Measurements from ENCODE around the gene KCTD16.

Gene KCTD16

DNA sequence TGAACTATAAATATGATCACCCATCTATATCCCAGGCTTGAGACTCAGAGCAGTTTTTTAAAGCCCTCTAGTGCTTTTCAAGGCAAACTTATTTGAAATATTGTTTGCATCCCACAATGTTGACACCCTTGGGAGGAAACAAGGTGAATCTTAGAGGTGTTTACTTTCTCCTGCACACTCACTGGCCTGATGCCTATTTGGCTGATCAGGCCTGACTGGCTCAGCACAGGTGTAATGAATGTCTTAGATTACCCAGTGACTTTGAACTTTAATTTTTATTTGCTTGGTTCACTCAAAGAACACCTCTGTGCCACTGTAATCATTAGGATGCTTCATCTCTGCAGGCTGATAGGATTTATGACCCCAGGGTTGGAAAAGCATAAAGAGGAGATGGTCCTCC lies 158.3 kb downstream of the KCTD16 start:
- no peak for DNase-seq (ENCODE audit: extremely low read depth, low read depth)
- TF ChIP-seq, protein P1, sequence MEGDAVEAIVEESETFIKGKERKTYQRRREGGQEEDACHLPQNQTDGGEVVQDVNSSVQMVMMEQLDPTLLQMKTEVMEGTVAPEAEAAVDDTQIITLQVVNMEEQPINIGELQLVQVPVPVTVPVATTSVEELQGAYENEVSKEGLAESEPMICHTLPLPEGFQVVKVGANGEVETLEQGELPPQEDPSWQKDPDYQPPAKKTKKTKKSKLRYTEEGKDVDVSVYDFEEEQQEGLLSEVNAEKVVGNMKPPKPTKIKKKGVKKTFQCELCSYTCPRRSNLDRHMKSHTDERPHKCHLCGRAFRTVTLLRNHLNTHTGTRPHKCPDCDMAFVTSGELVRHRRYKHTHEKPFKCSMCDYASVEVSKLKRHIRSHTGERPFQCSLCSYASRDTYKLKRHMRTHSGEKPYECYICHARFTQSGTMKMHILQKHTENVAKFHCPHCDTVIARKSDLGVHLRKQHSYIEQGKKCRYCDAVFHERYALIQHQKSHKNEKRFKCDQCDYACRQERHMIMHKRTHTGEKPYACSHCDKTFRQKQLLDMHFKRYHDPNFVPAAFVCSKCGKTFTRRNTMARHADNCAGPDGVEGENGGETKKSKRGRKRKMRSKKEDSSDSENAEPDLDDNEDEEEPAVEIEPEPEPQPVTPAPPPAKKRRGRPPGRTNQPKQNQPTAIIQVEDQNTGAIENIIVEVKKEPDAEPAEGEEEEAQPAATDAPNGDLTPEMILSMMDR (IDR thresholded peaks at IDR 0.05; ENCODE audit: low read depth, low read length, missing control alignments) = no peak
- H3K4me3 ChIP-seq (replicated peaks; ENCODE audit: low read depth, low read length) = no peak overlapping the region

DNA sequence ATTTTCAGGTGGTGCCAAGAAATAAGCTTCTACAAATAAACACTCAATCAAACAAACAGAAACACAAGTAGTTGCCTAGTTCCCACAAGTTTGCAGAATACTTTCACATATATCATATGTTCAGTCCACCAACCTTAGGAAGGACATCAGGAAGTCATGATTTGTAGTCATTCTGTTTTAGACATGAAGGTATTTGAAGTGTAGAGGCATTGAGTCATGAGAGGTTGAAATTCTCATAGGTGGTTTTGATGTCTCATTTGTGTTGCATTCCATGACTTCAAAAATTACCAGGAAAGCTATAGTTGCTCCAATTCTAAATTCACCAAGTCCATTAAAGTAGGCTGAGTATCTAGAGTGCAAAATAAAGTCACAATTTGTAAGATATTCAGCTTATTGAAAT lies 159.0 kb downstream of the KCTD16 start:
- no peak for DNase-seq (ENCODE audit: extremely low read depth, low read depth)
- no peak overlapping the region for H3K4me3 ChIP-seq (replicated peaks; ENCODE audit: low read depth, low read length)
- TF ChIP-seq, protein P1 (IDR thresholded peaks at IDR 0.05; ENCODE audit: low read depth, low read length, missing control alignments) = no peak

DNA sequence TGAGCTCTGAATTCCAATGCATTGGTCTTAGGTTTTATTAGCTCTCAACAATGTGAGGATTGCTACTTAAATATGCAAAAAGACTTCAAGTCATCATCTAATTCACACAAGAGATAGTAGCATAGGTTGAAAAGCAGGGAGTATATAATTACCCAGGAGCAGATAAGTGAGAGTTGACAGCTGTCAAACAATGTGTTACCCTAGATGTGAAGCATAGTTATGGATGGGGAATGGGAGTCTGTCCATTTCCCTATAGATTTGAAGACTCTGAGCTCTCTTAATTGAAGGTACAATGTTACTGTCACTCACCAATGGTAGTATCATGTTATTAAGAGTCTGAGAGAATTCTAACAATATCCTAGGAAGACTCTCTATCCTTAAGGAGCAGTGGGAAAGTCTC lies 160.7 kb downstream of the KCTD16 start:
- DNase-seq (ENCODE audit: extremely low read depth, low read depth) = no peak
- no peak overlapping the region for H3K4me3 ChIP-seq (replicated peaks; ENCODE audit: low read depth, low read length)
- TF ChIP-seq, protein P1 (IDR thresholded peaks at IDR 0.05; ENCODE audit: low read depth, low read length, missing control alignments) = no peak

DNA sequence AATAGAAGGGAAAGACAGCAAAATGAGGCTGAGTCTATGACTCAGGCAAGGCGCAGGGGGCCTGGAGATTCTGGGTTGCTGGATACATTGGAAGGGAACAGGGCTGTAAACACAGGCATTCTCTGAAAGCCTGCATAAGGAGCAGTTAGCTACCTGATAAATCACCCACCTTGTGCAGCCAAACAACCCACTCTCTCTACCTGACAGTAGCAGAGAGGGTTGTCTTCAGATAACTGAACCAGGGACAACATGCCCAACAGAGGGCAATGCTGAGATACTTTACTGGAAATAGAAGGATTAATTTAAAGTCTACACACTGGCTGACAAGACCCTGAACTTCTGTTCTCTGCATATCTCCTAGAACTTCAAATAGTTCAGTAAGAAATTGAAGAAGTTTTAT lies 161.6 kb downstream of the KCTD16 start:
- no peak overlapping the region for H3K4me3 ChIP-seq (replicated peaks; ENCODE audit: low read depth, low read length)
- no peak for DNase-seq (ENCODE audit: extremely low read depth, low read depth)
- TF ChIP-seq, protein P1 (IDR thresholded peaks at IDR 0.05; ENCODE audit: low read depth, low read length, missing control alignments) = no peak

DNA sequence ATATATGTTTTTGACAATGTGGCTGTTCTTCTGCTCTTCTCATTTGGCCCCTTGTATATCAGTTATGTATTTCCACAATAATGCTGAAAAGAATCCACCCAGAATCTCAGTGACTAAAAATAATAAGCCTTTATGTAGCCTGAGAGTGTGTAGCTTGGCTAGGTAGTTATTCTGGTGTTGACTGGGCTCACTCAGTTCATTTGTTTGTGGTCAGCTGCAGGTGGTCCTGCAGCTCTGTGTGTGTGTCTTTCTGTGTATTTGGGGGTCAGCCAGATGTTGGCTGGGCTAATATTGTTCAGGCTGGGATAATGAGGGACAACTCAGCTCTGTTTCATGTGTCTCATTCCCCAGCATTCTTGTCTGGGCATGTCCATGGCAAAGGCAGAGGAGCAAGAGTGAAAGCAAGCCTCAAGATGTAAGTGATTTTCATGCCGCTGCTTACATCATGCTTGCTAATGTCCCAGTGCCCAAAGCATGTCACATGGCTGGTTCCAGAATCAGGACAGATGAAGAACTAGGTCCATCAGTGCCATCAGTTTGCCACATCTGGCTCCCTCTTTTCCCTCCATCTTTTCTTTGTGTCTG lies 162.8 kb downstream of the KCTD16 start:
- DNase-seq (ENCODE audit: extremely low read depth, low read depth) = no peak
- no peak overlapping the region for H3K4me3 ChIP-seq (replicated peaks; ENCODE audit: low read depth, low read length)
- TF ChIP-seq, protein P1 (IDR thresholded peaks at IDR 0.05; ENCODE audit: low read depth, low read length, missing control alignments) = no peak

DNA sequence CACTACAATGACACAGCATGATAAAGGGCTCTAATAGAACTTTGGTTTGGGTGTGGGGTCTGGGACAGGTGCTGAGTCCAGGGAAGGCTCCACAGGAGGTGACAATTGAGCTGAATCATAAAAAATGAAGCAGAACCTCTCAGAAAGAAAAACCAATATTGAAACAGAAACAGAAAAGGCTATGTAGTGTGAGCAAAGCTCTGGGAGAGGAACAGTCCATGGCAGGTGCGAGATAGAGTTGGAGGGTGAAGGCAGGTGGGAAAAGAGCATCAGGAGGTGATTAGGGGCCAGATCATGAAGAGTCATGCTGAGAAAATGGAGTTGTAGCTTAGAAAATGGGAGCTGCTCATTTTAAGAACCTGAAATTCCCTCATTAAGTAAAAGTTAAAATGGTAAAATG lies 164.9 kb downstream of the KCTD16 start:
- TF ChIP-seq, protein P1 (IDR thresholded peaks at IDR 0.05; ENCODE audit: low read depth, low read length, missing control alignments) = no peak
- H3K4me3 ChIP-seq (replicated peaks; ENCODE audit: low read depth, low read length) = no peak overlapping the region
- DNase-seq (ENCODE audit: extremely low read depth, low read depth) = no peak
